HepG2 (cell line): ENCODE measurements around the gene SUDS3. TPM values are rescaled to one million over a fixed set of nuclear protein-coding genes. Genes with fewer than 3 reads are reported as not detected.

Experiments used
- ATAC-seq: fragments of 200-7000 bp; cut with Tn5 transposase; 3 replicates; pipeline ENCODE4 v1.9.1; 2020; ENCODE audit warnings: mild to moderate bottlenecking, moderate library complexity
- BruUV-seq: library from RNA; stranded (reverse); fragments of 400-500 nt; replicated peaks from 2 replicates; lab custom pipeline; 2021; lab: Mats Ljungman, UMichigan
- CTCF ChIA-PET: fragments of 300-600 bp; formaldehyde crosslinking; extraction: SDS; loops from one replicate; lab custom pipeline; 2021; ENCODE audit warnings: low total read pairs, inconsistent platforms, low intra/inter-chr PET ratio; lab: Yijun Ruan, JAX
- POLR2A ChIA-PET: fragments of 350-600 bp; sonication (Branson Sonifier 250); formaldehyde crosslinking; loops from one replicate; lab custom pipeline; 2020; ENCODE audit warnings: antibody characterized with exemption, inconsistent platforms; lab: Yijun Ruan, JAX
- DNase-seq: peaks from one replicate; pipeline ENCODE4 v3.0.0-alpha.2; 2015; ENCODE audit warnings: low spot score
- FAIRE-seq: peaks from 3 replicates; lab custom pipeline; 2011; peaks lifted over from hg19 to GRCh38; lab: Jason Lieb, UNC
- H2AFZ ChIP-seq: one replicate; pipeline ENCODE4 v1.6.1; 2011; ENCODE audit warnings: low read length, inconsistent platforms
- H3K27ac ChIP-seq: fragments of 300-600 bp; 3 replicates; pipeline ENCODE4 v1.8.0; 2011; ENCODE audit warnings: mixed run types, mild to moderate bottlenecking, mixed read lengths, low read length, inconsistent platforms; ENCODE audit not compliant: insufficient read depth; ENCODE audit errors: extremely low read length
- H3K27me3 ChIP-seq, 2 experiments: fragments of 200-600 bp in 1 of 2; 2 replicates in 1 of 2; 3 replicates in 1 of 2; pipeline versions ENCODE4 v1.6.0 to v1.8.0; 2011; ENCODE audit warnings: low read length in 2 of 2, mild to moderate bottlenecking in 2 of 2, moderate library complexity in 2 of 2, inconsistent platforms in 1 of 2; ENCODE audit not compliant: insufficient read depth in 2 of 2, control insufficient read depth in 1 of 2
- H3K36me3 ChIP-seq, 2 experiments: fragments of 200-600 bp in 1 of 2; replicated peaks in 1 of 2; 2 replicates in 1 of 2; 3 replicates in 1 of 2; pipeline versions ENCODE4 v1.5.1 to v1.8.0; 2011; ENCODE audit warnings: low read length in 2 of 2, inconsistent platforms in 1 of 2; ENCODE audit not compliant: insufficient read depth in 2 of 2, control insufficient read depth in 1 of 2
- H3K4me1 ChIP-seq: 2 replicates; pipeline ENCODE4 v1.5.1; 2012; ENCODE audit warnings: low read length, inconsistent platforms; ENCODE audit not compliant: insufficient read depth
- H3K4me2 ChIP-seq: 2 replicates; pipeline ENCODE4 v1.6.0; 2011; ENCODE audit warnings: low read depth, low read length, inconsistent platforms
- H3K4me3 ChIP-seq, 3 experiments: fragments of 200-600 bp in 1 of 3; sonication (generic), shearing (Covaris generic) in 1 of 3; replicated peaks in 1 of 3; 2 replicates each; pipeline ENCODE4 v1.5.1; 2011 to 2016; ENCODE audit warnings: low read length in 3 of 3, inconsistent platforms in 2 of 3, low read depth in 2 of 3, mild to moderate bottlenecking in 2 of 3, control low read depth in 1 of 3, mixed read lengths in 1 of 3; ENCODE audit not compliant: insufficient read depth in 1 of 3
- H3K79me2 ChIP-seq: one replicate; pipeline ENCODE4 v1.6.1; 2011; ENCODE audit warnings: low read length, inconsistent platforms; ENCODE audit not compliant: insufficient read depth
- H3K9ac ChIP-seq: 2 replicates; pipeline ENCODE4 v1.6.0; 2011; ENCODE audit warnings: mild to moderate bottlenecking, low read depth, low read length, inconsistent platforms; ENCODE audit not compliant: insufficient read depth
- H3K9me3 ChIP-seq: 2 replicates; pipeline ENCODE4 v1.5.1; 2012; ENCODE audit warnings: mild to moderate bottlenecking, low read length
- H4K20me1 ChIP-seq: 2 replicates; pipeline ENCODE4 v1.6.0; 2011; ENCODE audit warnings: inconsistent platforms, mild to moderate bottlenecking, low read length, moderate library complexity; ENCODE audit not compliant: insufficient read depth
- DR1 ChIP-seq: sonication (generic); formaldehyde crosslinking; IDR thresholded peaks from 2 replicates; pipeline ENCODE4 v1.8.0; 2021; ENCODE audit warnings: mild to moderate bottlenecking, missing genetic modification reagents, inconsistent platforms
- ELF3 ChIP-seq: IDR thresholded peaks from 2 replicates; pipeline ENCODE4 v1.6.1; 2016; ENCODE audit warnings: missing genetic modification reagents, missing compliant biosample characterization
- MAFF ChIP-seq: IDR thresholded peaks from 2 replicates; pipeline ENCODE4 v1.6.1; 2011; ENCODE audit warnings: low read depth, low read length, improper control_type of control experiment
- MAFK ChIP-seq, 2 experiments: IDR thresholded peaks in 1 of 2; conservative IDR thresholded peaks in 1 of 2; 2 replicates each; pipeline ENCODE4 v1.6.1; 2011; ENCODE audit warnings: improper control_type of control experiment in 2 of 2, low read length in 2 of 2
- NFE2L2 ChIP-seq: fragments of 150-350 bp; IDR thresholded peaks from 2 replicates; pipeline ENCODE4 v1.6.1; 2014; ENCODE audit warnings: low read length
- RAD21 ChIP-seq: fragments of 450-650 bp; formaldehyde crosslinking; IDR thresholded peaks from 2 replicates; pipeline ENCODE4 v1.5.0; 2020; ENCODE audit warnings: mild to moderate bottlenecking
- RELA ChIP-seq: sonication (generic); formaldehyde crosslinking; IDR thresholded peaks from 2 replicates; pipeline ENCODE4 v1.4.0; 2020; ENCODE audit warnings: missing genetic modification reagents
- ZZZ3 ChIP-seq: sonication (generic); formaldehyde crosslinking; IDR thresholded peaks from 2 replicates; pipeline ENCODE4 v1.4.0; 2020; ENCODE audit warnings: missing genetic modification reagents, mild to moderate bottlenecking, borderline replicate concordance
- WGBS: methylation state at CpG from one replicate; pipeline ENCODE4 v1.1.6; 2017; ENCODE audit warnings: low lambda C conversion rate; 5-methylcytosine and 5-hydroxymethylcytosine counted together
- in situ Hi-C: cut with HindIII; loops from 2 replicates; pipeline ENCODE4 v1.10.0; 2017; ENCODE audit warnings: low pct_unique_long_range_greater_than_20kb; ENCODE audit not compliant: extremely low pct_ligation_motif_present
- intact Hi-C: fragments of 100-400 bp; cut with micrococcal nuclease; formaldehyde crosslinking; loops from one replicate; pipeline ENCODE4 v1.10.0; 2022; ENCODE audit not compliant: unreplicated experiment
- polyA plus RNA-seq, 8 experiments: library from polyadenylated mRNA; depleted of rRNA in 3 of 8; stranded (reverse) in 7 of 8; unstranded in 1 of 8; fragments of >200 nt; fragmentation: Illumina TruSeq in 4 of 8; extraction: Trizol in 4 of 8; gene quantifications; 2 replicates each; pipeline versions ENCODE4 v1.2.1 to v1.2.3, GENCODE V29; 2011 to 2016; ENCODE audit warnings: low read depth in 4 of 8, missing spikeins in 1 of 8, mixed read lengths in 1 of 8; ENCODE audit not compliant: insufficient read depth in 1 of 8
- total RNA-seq, 5 experiments: library from RNA; depleted of rRNA; stranded (reverse); fragments of >200 nt; fragmentation: Illumina TruSeq; extraction: Trizol; gene quantifications; 2 replicates each; pipeline ENCODE4 v1.2.3, GENCODE V29; 2016; ENCODE audit warnings: low read depth in 1 of 5
- TF ChIP-seq, protein P1 (sequence below), 2 experiments: sonication (generic) in 1 of 2; formaldehyde crosslinking in 1 of 2; IDR thresholded peaks; 2 replicates each; pipeline versions ENCODE4 v1.5.1 to v1.6.1; 2011 to 2020; ENCODE audit warnings: borderline replicate concordance in 1 of 2, low read depth in 1 of 2, low read length in 1 of 2, mild to moderate bottlenecking in 1 of 2, missing genetic modification reagents in 1 of 2, moderate library complexity in 1 of 2

The SUDS3 gene
- total and polyA plus RNA-seq, 2 of the 13 experiments (the other 11 are each of a cell fraction or from before 2014, with no cell fraction given): 20.2 to 33.1 TPM

DNA sequence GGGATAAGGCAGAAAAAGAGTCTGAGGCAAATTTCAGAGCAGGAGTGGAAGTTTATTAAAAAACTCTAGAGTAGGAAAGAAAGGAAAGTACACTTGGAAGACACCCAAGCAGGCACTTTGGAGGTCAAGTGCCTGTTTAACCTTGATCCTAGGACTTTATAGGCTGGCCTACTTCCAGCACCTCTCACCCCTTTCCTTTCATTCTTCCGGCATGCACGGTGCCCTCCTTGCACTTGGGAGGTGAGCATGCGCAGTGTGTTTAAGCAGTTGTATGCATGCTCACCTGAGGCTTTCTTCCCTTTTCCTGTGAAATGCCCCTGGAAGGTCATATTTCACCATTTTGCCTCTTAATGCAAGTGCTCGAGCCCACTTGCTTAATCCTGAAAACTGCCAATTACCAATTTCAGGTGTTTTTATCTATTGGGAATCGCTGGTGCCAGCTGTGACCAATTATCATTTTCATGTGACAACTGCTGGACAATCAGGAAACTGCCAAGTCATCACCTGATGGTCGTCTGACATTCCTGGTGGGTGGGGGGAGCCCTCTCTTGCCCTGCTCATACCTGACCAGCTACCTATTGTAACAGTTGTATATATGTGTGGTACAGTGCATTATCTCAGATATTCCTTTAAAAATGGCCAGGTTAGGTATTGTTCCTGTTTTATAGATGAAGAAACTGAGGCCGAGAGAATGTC is 53.5 kb downstream of the SUDS3 start:
- ATAC-seq (no peak), FAIRE-seq (no peak), DNase-seq (no peak)
- POLR2A ChIA-PET: no interaction called here
- intact Hi-C loops: no loop called here
- Histone ChIP-seq H3K27ac (no peak overlapping the region), H3K27me3 (no peaks in the 10 kb centered on the region), H3K4me2 (no peak overlapping the region), H3K36me3 (no peaks in the 10 kb centered on the region), H3K4me3 (no peak overlapping the region), H3K4me1 (peaks cover 16% of the 10 kb centered on the region), H2AFZ (no peak overlapping the region), H3K9ac (no peak overlapping the region), H4K20me1 (no peaks in the 10 kb centered on the region), H3K9me3 (no peaks in the 10 kb centered on the region), H3K79me2 (no peaks in the 10 kb centered on the region)
- in situ Hi-C loops: no loop called here
- CTCF ChIA-PET: no interaction called here
- no TSS peak for BruUV-seq
- TF ChIP-seq MAFF (peak; percentile 54), ZZZ3 (CRISPR knock-in tag) (no peak), RAD21 (CRISPR knock-in tag) (no peak), DR1 (no peak), MAFK (conservative IDR thresholded peaks at IDR 0.05 in 1 of 2, IDR thresholded peaks at IDR 0.05 in 1 of 2; ENCODE audit: low read length in 2 of 2) (peak; percentile 69 to 72), NFE2L2 (peak; percentile 48; the same call in 1 of the 2 replicates), RELA (no peak), ELF3 (CRISPR knock-in tag) (no peak)
- 33% methylated on average over 7 of the region's 7 CpGs for WGBS

DNA sequence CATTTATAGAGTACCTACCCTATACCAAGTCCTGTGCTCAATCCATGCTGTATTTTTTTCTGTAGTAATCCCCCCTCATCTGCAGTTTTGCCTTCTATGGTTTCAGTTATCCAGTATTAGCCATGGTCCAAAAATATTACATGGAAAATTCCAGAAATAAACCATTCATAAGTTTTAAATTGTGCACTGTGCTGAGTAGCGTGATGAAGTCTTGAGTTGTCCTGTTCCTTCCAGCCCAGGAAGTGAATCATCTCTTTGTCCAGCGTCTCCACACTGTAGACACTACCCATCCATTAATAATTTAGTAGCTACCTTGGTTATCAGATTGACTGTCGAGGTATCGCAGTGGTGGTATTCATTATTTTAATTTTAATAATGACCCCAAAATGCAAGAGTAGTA is 54.2 kb downstream of the SUDS3 start:
- no peak overlapping the region for H3K27ac ChIP-seq
- no peak for FAIRE-seq
- no peak for DNase-seq
- no peak overlapping the region for H2AFZ ChIP-seq
- H4K20me1 ChIP-seq: no peaks in the 10 kb centered on the region
- ATAC-seq: no peak
- WGBS: 57% methylated on average over 4 of the region's 4 CpGs
- no peaks in the 10 kb centered on the region for H3K79me2 ChIP-seq
- H3K4me3 ChIP-seq: no peak overlapping the region
- intact Hi-C loops: no loop called here
- no TSS peak for BruUV-seq
- peaks cover 10% of the 10 kb centered on the region for H3K4me1 ChIP-seq
- TF ChIP-seq, protein P1, sequence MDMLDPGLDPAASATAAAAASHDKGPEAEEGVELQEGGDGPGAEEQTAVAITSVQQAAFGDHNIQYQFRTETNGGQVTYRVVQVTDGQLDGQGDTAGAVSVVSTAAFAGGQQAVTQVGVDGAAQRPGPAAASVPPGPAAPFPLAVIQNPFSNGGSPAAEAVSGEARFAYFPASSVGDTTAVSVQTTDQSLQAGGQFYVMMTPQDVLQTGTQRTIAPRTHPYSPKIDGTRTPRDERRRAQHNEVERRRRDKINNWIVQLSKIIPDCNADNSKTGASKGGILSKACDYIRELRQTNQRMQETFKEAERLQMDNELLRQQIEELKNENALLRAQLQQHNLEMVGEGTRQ (IDR thresholded peaks at IDR 0.05; ENCODE audit: low read depth, low read length): no peak
- TF ChIP-seq, protein P1 (CRISPR knock-in tag; IDR thresholded peaks at IDR 0.05; ENCODE audit: borderline replicate concordance): no peak
- TF ChIP-seq, all 625 proteins: peak for 0
- H3K9me3 ChIP-seq: no peaks in the 10 kb centered on the region
- no peaks in the 10 kb centered on the region for H3K36me3 ChIP-seq
- ChIA-PET CTCF (no interaction called here), POLR2A (no interaction called here)
- no peak overlapping the region for H3K9ac ChIP-seq
- no peaks in the 10 kb centered on the region for H3K27me3 ChIP-seq
- H3K4me2 ChIP-seq: no peak overlapping the region
- in situ Hi-C loops: no loop called here
